ENCODE data around the gene ANKRD39.

The ANKRD39 gene

DNA sequence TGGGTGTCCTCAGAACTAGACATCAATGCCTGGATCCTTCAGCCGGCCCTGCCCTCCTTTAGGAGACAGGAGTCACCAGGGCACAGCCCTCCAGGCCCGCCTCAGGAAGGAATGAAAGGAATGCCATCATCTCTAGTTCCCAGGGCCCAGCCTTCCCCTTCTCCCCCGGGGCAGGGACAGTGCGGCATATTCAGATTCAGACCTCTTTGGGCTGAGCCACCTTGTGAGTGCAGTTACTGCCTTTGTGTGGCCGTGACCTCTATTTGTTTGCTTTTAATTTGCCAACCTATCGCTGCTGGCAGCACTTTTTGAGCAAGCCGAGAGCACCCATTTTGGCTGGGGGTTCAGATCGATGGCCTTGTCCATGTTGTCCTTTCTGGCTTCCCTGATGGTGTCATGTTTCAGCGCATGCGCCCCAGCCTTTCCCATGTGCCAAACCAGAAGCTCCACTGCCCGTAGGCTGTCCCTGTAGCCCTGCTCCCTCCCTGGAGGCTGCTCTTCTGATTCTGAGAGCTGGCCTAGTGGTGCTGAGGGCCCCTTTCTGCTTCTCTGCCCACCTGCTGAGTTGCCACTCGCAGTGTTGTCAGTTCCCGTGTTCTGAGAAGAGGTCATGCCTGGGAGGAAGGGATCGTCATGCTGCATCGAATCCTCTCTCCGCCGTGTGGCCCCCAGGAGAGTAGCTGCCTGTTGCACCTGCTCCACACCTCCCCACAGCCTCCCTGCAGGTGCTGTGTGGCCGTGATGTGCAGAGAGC, 24.9 kb downstream of the ANKRD39 start:
- TF ChIP-seq, protein P1, sequence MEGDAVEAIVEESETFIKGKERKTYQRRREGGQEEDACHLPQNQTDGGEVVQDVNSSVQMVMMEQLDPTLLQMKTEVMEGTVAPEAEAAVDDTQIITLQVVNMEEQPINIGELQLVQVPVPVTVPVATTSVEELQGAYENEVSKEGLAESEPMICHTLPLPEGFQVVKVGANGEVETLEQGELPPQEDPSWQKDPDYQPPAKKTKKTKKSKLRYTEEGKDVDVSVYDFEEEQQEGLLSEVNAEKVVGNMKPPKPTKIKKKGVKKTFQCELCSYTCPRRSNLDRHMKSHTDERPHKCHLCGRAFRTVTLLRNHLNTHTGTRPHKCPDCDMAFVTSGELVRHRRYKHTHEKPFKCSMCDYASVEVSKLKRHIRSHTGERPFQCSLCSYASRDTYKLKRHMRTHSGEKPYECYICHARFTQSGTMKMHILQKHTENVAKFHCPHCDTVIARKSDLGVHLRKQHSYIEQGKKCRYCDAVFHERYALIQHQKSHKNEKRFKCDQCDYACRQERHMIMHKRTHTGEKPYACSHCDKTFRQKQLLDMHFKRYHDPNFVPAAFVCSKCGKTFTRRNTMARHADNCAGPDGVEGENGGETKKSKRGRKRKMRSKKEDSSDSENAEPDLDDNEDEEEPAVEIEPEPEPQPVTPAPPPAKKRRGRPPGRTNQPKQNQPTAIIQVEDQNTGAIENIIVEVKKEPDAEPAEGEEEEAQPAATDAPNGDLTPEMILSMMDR (IDR thresholded peaks at IDR 0.05; ENCODE audit: borderline replicate concordance, insufficient read depth, low read depth, low read length), result no peak
- H3K4me3 ChIP-seq (ENCODE audit: low read depth, low read length), result no peak overlapping the region

DNA sequence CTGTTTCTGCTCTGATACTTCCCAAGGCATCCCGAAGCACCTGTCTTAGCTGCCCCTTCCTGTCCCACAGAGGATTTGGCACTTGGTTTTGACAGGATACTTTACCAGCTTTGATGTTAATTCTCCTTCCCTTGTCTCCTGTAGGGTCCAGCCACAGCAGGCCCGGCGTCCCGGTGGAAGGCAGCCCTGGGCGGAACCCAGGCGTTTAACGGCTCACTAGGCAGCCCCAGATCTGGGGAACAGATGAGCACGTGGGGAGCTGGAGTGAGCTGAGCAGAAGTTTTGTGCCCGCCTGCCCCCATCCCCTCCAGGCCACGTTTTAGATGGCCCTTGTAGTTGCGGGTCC, 25.4 kb downstream of the ANKRD39 start:
- TF ChIP-seq, protein P1 (IDR thresholded peaks at IDR 0.05; ENCODE audit: borderline replicate concordance, insufficient read depth, low read depth, low read length), result no peak
- H3K4me3 ChIP-seq (ENCODE audit: low read depth, low read length), result no peak overlapping the region

DNA sequence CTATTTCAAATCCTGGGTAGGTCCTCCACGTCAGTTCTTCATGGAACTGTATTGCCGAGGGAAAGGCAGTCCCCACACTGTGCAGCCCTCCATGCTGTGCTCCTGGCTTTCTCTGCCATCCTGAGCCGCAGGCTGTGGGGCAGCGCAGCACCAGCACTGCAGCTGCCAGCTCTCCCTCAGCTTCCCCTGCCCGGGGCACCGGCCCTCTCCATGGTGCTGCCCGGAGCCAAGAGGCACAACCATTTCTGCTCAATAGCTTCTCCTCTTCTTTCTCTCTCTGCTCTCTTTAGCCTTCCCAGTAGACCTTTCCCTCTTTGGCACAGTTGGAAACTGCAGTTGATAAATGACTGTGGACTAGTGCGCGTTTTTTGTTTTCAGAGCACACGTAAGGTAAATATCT, 26.1 kb downstream of the ANKRD39 start:
- H3K4me3 ChIP-seq (ENCODE audit: low read depth, low read length), result no peak overlapping the region
- TF ChIP-seq, protein P1 (IDR thresholded peaks at IDR 0.05; ENCODE audit: borderline replicate concordance, insufficient read depth, low read depth, low read length), result no peak

DNA sequence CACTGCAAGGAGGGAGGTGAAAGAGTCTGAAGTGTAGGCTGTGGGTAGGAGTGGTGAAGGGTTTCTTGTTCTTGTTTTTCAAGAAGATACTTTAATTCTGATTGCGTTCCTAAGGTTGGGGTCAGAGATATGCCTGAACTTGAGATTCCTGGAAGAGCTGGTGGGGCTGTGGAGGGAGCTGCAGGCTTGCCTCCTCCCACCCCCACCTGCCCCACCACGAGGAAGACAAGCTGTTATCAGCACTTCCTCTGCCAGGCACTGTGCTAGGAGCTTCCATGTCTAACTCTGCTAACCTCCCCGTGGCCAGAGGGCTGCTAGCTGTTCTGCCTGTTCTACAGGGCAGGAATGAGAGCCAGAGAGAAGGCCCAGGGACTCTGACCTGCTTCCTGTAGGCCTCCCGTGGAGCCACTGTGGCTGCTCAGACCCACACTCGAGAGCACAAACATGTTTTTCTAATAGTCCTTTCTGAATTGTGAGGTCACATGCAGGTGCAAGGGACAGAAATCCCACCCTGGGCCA, 27.7 kb downstream of the ANKRD39 start:
- TF ChIP-seq, protein P1 (IDR thresholded peaks at IDR 0.05; ENCODE audit: borderline replicate concordance, insufficient read depth, low read depth, low read length), result no peak
- no peak overlapping the region for H3K4me3 ChIP-seq (ENCODE audit: low read depth, low read length)

DNA sequence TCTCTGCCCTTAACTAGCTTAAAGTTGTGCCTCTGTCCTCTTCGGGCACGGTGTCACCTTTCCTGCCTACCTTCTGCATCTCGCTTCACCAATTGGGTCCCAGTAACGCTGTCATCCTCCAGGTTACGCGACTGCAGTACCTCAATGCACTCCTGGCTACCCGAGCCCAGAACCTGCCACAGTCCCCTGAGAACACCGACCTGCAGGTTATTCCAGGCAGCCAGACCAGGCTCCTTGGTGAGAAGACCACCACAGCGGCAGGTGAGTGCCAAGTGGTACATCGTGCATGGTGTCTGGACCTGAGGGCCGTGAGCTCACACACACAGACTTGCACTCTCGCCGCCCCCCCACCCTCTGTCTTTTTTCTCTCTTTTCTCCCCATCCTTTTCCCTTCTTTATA, 28.9 kb downstream of the ANKRD39 start:
- H3K4me3 ChIP-seq (ENCODE audit: low read depth, low read length), result no peak overlapping the region
- TF ChIP-seq, protein P1 (IDR thresholded peaks at IDR 0.05; ENCODE audit: borderline replicate concordance, insufficient read depth, low read depth, low read length), result no peak

DNA sequence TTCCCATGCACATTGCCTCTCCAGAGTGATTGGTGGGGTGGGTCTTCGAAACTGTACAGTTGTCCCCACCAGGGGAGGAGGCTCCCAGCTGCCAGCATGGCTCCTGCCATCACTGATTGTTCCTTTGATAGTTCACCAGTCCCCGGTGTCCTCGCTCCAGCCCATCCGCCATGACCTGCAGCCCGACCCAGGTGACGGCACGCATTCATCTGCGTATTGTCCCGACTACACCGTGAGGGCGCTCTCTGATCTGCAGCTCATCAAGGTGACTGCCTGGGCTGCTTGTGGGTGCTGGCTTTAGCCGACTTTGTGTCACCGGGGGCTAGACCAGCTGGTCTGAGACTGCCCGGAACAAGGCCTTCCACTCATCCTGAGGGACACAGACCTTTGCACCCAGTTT, 29.4 kb downstream of the ANKRD39 start:
- H3K4me3 ChIP-seq (ENCODE audit: low read depth, low read length), result no peak overlapping the region
- TF ChIP-seq, protein P1 (IDR thresholded peaks at IDR 0.05; ENCODE audit: borderline replicate concordance, insufficient read depth, low read depth, low read length), result no peak

All from GM12875 (cell line).